ENCODE measurements around the gene CAPN3. TPM values are rescaled to one million over a fixed set of nuclear protein-coding genes. Genes with fewer than 3 reads are reported as not detected.

The CAPN3 gene
- polyA plus RNA-seq, 2 of the 4 experiments (the other 2 are of a cell fraction) = 0.25 to 1.1 TPM

GRCh38 chr15:42394106-42394505, 34.8 kb downstream of the CAPN3 start:
- CTCF ChIA-PET = no interaction called here

GRCh38 chr15:42395838-42396237, 36.5 kb downstream of the CAPN3 start:
- CTCF ChIA-PET = interaction anchor here (0.7 to 2.4 kb wide), 2 partner anchors 10 to 44 kb away, joined by 3 to 7 read pairs; no protein-coding TSS in a partner anchor
- TF ChIP-seq HDAC2 (IDR thresholded peaks at IDR 0.05) = no peak
- no peak for TF ChIP-seq MAX (IDR thresholded peaks at IDR 0.05)
- TF ChIP-seq BHLHE40 (IDR thresholded peaks at IDR 0.05; ENCODE audit: low read depth, low read length) = no peak
- no peak for TF ChIP-seq BCL3 (IDR thresholded peaks at IDR 0.05)
- TF ChIP-seq TFCP2L1 (CRISPR knock-in tag; IDR thresholded peaks at IDR 0.05) = no peak
- no peak for TF ChIP-seq E2F6 (IDR thresholded peaks at IDR 0.05; ENCODE audit: borderline replicate concordance, low read depth)
- no peak for TF ChIP-seq KDM5A (IDR thresholded peaks at IDR 0.05)
- DNase-seq (ENCODE audit: low read depth in 1 of 2, low spot score in 1 of 2) (no peak), FAIRE-seq (no peak), ATAC-seq (no peak)
- no peak overlapping the region for H3K4me2 ChIP-seq
- H3K4me3 ChIP-seq = no peak overlapping the region
- H3K4me1 ChIP-seq = no peaks in the 10 kb centered on the region
- WGBS (ENCODE audit: missing lambda C conversion rate) = 56% methylated on average over 1 of the region's 1 CpG
- no peak overlapping the region for H3K27ac ChIP-seq
- POLR2A ChIA-PET = no interaction called here
- H3K9me3 ChIP-seq = no peaks in the 10 kb centered on the region

More at GRCh38 chr15:42394106-42394505, 34.8 kb downstream of the CAPN3 start:
- DNase-seq (ENCODE audit: low read depth in 1 of 2, low spot score in 1 of 2) = no peak
- Histone ChIP-seq H3K4me1 (no peaks in the 10 kb centered on the region), H3K4me2 (no peak overlapping the region), H3K9me3 (no peaks in the 10 kb centered on the region), H3K4me3 (no peak overlapping the region), H3K27ac (no peak overlapping the region)
- 73% methylated on average over 10 of the region's 13 CpGs for WGBS (ENCODE audit: missing lambda C conversion rate)
- ATAC-seq = no peak
- TF ChIP-seq RCOR1 (IDR thresholded peaks at IDR 0.05; ENCODE audit: low read depth, low read length) = no peak
- no peak for TF ChIP-seq NFE2L2 (conservative IDR thresholded peaks at IDR 0.05; ENCODE audit: low read length)
- TF ChIP-seq PHF8 (IDR thresholded peaks at IDR 0.05; ENCODE audit: borderline replicate concordance, low read depth) = no peak
- no peak for TF ChIP-seq KDM5A (IDR thresholded peaks at IDR 0.05)
- TF ChIP-seq MAX (IDR thresholded peaks at IDR 0.05) = no peak
- TF ChIP-seq CBX2 (IDR thresholded peaks at IDR 0.05; ENCODE audit: borderline replicate concordance, low read depth) = no peak
- TF ChIP-seq HDAC2 (IDR thresholded peaks at IDR 0.05) = no peak
- TF ChIP-seq HOXB5 (CRISPR knock-in tag; IDR thresholded peaks at IDR 0.05) = no peak
- FAIRE-seq = no peak
- POLR2A ChIA-PET = no interaction called here

- Histone ChIP-seq H3K9me3 (no peaks in the 10 kb centered on the region), H3K27ac (no peak overlapping the region), H3K4me2 (no peak overlapping the region), H3K4me3 (no peak overlapping the region), H3K4me1 (no peaks in the 10 kb centered on the region)
- TF ChIP-seq CHD4 (IDR thresholded peaks at IDR 0.05; ENCODE audit: borderline replicate concordance) = no peak
- no peak for TF ChIP-seq GATA3 (IDR thresholded peaks at IDR 0.05; ENCODE audit: borderline replicate concordance)
- no peak for TF ChIP-seq EP300 (IDR thresholded peaks at IDR 0.05)
- TF ChIP-seq BCL3 (IDR thresholded peaks at IDR 0.05) = no peak
- no peak for TF ChIP-seq HOXB5 (CRISPR knock-in tag; IDR thresholded peaks at IDR 0.05)
- TF ChIP-seq JUNB (IDR thresholded peaks at IDR 0.05) = no peak
- no peak for TF ChIP-seq RARB (CRISPR knock-in tag; IDR thresholded peaks at IDR 0.05)
- ATAC-seq (no peak), FAIRE-seq (no peak), DNase-seq (ENCODE audit: low read depth in 1 of 2, low spot score in 1 of 2) (no peak)
- ChIA-PET POLR2A (no interaction called here), CTCF (no interaction called here)
- 80% methylated on average over 22 of the region's 24 CpGs for WGBS (ENCODE audit: missing lambda C conversion rate)
Measured at GRCh38 chr15:42401544-42402454, 42.5 kb downstream of the CAPN3 start.
